Retinal pigment epithelial cell (primary cell): ENCODE measurements around the gene GSK3A.

ENCODE experiments used
- DNase-seq: peaks from one replicate; pipeline ENCODE4 v3.0.0-alpha.2; 2010; ENCODE audit warnings: low read depth
- H3K4me3 ChIP-seq: 2 replicates; pipeline ENCODE4 v1.5.1; 2011; ENCODE audit warnings: mild to moderate bottlenecking, low read length, control low read depth, moderate library complexity
- CTCF ChIP-seq: conservative IDR thresholded peaks from 2 replicates; pipeline ENCODE4 v1.5.1; 2011; ENCODE audit warnings: low read depth, low read length, control low read depth, inconsistent platforms

GSK3A gene

DNA sequence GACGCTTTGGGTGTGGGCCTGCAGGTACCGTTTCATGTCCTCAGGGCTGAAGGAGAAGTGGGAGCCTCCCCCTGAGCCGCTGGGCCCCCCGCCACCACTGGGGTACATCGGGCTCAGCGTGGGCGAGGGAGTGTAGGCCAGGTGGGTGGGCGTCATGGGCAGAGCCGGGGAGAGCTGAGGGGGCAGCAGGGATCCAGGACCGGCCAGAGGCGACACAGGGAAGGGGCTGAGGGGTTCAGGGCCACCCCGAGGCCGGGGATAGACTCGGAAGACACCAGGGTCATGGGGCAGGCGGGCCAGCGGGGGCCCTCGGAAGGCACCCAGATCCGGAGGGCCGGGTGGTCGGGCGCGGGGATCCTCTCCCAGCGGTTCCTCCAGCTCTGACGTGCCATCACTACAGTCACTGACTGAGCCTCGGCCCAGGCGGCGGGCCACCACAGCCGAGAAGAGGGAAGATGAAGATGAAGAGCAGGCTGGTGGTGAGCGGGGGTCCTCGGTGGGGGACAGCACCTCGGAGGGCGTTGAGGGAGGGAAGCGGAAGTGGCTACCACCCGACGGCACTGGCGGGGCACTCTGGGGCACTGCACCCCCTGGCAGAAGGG, 6.8 kb upstream of the GSK3A start:
- no peak for DNase-seq
- TF ChIP-seq CTCF, result no peak
- no peak overlapping the region for H3K4me3 ChIP-seq

DNA sequence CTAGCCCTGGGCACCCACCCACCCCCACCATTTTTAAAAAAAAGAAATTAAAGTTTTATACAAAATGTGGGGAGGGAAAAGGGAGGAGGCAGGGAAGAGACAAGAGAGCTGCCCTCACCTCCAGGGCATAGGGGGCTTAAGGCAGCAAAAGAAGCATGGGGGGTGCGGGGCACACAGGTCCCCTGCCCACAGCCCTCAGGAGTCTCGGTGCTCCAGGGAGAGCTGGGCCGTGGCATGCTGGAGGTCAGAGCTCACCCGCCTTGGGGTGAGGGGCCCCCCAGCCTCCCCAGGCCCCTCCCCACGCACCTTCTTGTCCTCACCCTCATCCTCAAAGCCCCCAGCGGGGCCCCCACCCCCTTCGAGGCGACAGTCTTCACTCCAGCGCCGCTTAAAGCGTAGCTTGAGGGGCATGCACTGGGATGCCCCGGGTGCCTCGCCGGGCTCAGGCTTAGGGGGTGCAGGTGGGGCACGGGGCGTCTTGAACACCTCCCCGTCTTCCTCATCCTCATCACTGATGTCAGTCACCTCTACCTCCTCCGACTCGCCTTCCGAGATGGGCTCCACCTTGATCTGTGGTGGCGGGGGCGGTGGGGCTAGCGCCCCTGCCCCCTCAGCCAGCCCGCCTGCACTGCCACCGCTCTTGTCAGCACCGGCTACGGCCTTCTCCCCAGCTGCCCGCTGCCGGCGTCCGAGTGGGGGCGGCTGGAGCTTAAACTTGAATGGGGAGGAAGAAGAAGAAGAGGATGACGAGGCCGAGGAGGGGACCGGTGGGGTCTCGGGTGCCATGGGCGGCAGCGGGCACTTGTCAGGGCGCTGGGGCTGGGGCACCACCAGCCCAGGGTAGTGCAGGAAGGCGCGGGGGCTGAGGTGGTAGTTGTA, 6.1 kb upstream of the GSK3A start:
- no peak overlapping the region for H3K4me3 ChIP-seq
- no peak for TF ChIP-seq CTCF
- no peak for DNase-seq

- no peak for DNase-seq
- no peak for TF ChIP-seq CTCF
- H3K4me3 ChIP-seq, result no peak overlapping the region
Measured at GRCh38 chr19:42247640-42248199, 5.3 kb upstream of the GSK3A start.

- TF ChIP-seq CTCF, result no peak
- no peak for DNase-seq
- H3K4me3 ChIP-seq, result no peak overlapping the region
Measured at GRCh38 chr19:42246922-42247639, 4.7 kb upstream of the GSK3A start.

GRCh38 chr19:42246143-42246921, 3.9 kb upstream of the GSK3A start:
- no peak overlapping the region for H3K4me3 ChIP-seq
- peak; percentile 74 for TF ChIP-seq CTCF
- DNase-seq, result no peak

DNA sequence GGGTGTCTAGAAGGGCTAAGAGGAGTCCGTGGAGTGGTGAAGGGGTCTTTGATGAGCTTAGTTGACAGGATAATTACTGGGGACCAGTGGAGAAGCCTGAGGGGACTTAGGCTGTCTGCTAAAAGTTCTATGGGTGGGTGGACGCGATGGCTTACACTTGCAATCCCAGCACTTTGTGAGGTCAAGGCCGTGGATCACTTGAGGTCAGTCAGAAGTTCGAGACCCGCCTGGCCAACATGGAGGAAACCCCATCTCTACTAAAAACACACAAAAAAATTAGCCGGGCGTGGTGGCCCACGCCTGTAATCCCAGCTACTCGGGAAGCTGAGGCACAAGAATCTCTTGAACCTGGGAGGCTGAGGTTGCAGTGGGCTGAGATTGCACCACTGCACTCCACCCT, 2.8 kb upstream of the GSK3A start:
- no peak for TF ChIP-seq CTCF
- H3K4me3 ChIP-seq, result no peak overlapping the region

More for the DNA sequence above, 2.8 kb upstream of the GSK3A start:
- DNase-seq, result no peak
